Posterior vena cava (tissue), 2 donors: Measurements from ENCODE around the gene USP2. TPM values are rescaled to one million over a fixed set of nuclear protein-coding genes. Genes with fewer than 3 reads are reported as not detected.

Source experiments
- DNase-seq: peaks from one replicate; pipeline ENCODE4 v3.0.0-alpha.2; 2020; ENCODE audit warnings: low spot score
- intact Hi-C, 2 donors: fragments of 100-400 bp; cut with DNase I; formaldehyde crosslinking; loops; one replicate each; pipeline versions ENCODE4 v1.14.1 to v1.14.2; 2022 to 2023
- total RNA-seq, 2 donors: library from RNA; stranded (reverse); fragmentation: NEBNext Ultra II Directional; extraction: Animal tissue kit (Norgen Biotek cat#: 25700); gene quantifications; one replicate each; pipeline ENCODE4 v1.2.1, GENCODE V29; 2021
- donor health status: DM: yes; HTN: yes; CAD: no.
- donor health status: DM: yes; HTN: yes; CAD: no.

Gene USP2
- total RNA-seq, 2 donors from 2014 or later: 10.4 to 17.3 TPM

DNA sequence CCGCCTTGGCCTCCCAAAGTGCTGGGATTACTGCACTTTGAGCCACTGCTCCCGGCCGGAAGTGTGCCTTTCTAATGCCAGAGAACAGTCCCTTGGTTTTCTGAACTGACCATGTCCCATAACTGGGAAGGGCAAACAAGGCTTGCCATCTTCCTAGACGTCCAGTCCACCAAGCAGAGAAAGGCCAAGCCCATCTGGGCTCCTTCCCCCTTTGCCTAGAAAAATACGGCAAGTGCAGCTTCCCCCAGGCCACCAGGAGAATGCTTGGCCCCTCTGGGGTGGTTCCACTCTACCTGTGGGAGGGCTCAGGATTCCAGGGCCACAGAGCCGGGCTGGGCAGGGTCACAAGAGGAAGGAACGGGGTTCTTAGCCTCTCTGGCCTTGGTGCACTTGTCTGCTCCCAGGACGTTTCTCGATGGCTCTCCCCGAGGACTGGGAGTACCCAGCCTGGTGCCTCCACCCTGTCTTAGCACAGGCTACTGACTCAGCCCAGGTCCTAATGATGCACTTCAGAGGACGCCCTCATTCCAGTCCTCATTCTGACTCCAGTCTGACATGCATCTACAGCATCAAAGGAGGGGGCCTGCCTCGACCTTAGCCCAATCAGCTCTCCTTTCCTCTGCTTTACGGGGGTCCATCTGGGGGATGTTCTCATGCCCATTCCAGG is 1.2 kb downstream of the USP2 start:
- DNase-seq: peak; percentile 73
- intact Hi-C loops: no loop called here

DNA sequence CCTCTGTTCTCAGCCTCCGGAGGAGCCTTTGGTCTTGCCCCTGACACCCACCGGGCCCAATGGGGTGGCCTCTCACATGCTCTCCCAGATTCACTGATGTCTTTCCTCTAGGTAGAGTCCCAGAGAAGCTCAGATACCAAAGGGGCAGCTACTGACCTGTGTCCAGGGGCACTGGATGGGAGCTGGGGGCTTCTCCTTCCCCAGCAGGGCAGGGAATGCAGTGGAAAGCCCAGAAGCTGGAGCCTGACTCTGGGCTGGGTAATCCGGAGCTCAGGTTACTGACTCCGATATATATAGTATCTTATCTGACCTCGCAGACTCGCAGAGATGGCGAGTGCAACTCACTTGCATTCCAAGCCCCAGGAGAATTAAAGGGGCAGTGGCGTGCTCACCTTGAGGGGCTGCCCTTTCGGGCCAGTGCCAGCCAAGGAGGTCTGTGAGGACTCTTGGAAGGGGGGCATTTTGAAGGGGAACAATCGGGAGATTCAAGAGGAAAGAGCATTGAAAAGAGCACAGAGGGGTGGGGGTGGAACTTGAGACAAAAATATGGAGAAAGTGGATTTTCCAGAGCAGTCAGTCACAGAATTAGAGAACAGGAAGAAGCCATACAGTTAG is 2.5 kb downstream of the USP2 start:
- DNase-seq: peak; percentile 66
- intact Hi-C loops: loop anchor here in 1 of 2 donors (10.0 kb wide), 1 partner anchor 96 kb away; no protein-coding TSS in a partner anchor

DNA sequence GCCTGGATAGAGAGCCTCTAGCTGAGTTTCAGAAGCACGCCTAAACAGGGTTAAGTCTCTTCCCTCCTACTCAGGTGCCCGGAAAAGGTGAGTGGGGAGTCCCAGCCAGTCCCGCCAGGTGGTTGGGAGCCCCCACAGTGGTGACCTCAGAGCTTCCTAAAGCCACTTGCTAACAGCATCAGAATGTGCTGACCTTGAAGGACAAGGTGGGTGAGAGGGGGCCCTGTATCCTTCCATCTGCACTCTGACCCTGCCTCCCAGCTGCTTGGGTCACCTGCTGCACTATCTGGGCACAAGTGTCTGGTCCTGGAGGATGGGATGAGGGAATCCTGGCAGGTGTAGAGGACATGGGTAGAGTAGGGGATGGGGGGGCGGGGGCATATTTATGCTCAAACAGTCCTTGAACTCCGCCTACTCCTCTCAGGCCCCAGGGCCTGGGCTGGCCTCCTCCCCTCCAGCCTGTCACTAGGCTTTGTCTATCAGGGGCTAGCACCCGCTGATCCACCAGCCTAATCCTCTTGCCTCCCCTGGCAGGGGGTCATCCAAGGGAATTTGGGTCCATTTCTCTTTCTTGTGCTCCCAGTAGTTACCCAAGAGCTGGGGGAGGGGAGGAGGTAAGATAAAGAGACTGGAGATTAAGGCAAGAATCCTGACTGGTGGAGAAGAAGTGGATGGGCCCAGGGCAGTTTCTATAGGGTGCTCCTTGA is 3.4 kb downstream of the USP2 start:
- intact Hi-C loops: loop anchor here in 1 of 2 donors (10.0 kb wide), 1 partner anchor 97 kb away; no protein-coding TSS in a partner anchor
- DNase-seq: peak; percentile 54

DNA sequence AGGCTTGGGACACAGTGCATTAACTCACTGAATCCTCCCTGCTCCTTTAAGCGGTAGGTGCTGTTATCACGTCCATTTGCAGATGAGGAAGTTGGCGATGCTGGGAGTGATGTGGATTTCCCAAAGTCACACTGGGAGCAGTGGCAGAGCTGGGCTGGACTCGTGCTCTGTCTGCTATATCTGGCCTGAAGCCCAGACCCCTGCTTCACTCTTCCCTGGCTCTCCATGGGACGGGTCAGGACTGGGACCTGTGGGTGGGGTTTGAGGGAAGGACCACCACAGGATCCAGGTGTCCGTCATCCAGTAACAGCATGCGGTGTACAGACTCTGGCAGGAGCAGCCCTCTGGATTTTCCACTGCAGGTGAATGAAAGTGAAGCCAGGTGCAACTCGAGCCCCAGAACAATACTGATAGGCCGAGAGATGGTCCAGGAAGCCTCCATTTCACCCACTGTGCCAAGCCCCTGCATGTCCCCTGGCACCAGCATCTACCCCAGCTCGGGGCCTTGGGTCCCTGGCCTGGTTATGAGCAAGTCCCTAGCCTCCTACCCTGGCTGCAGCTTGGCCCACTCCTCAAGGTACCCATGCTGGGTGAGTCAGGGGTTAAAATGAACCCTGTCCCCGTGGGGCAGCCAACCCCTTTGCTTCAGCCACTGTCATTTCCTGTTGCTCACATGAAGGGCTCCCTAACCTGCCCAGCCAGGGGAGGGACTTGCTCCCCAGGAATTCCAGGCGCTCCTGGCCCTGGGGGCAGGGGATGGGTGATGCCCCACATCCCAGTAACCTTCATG is 4.2 kb downstream of the USP2 start:
- DNase-seq: peak; percentile 79
- intact Hi-C loops: loop anchor here in 1 of 2 donors (10.0 kb wide), 1 partner anchor 97 kb away; no protein-coding TSS in a partner anchor

DNA sequence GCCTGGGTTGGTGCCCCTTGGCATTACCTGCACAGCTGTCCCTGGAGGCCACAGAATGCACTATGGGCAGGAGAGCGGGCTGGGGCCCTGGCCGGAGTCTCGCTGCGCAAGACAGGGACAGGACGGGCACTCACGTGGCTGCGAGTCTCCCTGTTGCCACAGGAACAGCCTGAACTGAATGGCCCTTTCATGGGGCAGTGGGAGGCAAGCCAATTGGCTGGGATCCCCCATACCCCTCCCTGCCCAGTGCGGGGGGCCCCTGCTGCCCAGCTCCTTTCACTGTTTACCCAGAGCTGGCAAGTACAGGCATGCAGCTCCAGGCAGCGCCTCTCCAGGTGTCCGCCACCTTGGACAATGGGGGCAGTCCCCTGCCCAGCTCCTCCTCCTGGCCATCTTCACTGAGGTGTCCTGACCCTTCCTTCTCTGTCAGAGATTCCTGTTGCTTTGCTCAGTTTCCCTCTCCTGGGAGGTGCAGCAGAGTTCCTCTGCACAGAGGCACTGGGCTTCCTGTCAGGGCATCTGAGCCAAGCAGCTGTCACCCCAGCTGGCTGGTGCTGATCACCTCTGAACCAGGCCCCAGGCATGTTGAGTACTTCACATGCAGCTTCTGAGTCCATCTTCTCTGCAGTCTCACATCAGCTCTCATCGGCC is 5.2 kb downstream of the USP2 start:
- peak; percentile 81 for DNase-seq
- intact Hi-C loops: loop anchor here in 1 of 2 donors (10.0 kb wide), 1 partner anchor 98 kb away; no protein-coding TSS in a partner anchor

DNA sequence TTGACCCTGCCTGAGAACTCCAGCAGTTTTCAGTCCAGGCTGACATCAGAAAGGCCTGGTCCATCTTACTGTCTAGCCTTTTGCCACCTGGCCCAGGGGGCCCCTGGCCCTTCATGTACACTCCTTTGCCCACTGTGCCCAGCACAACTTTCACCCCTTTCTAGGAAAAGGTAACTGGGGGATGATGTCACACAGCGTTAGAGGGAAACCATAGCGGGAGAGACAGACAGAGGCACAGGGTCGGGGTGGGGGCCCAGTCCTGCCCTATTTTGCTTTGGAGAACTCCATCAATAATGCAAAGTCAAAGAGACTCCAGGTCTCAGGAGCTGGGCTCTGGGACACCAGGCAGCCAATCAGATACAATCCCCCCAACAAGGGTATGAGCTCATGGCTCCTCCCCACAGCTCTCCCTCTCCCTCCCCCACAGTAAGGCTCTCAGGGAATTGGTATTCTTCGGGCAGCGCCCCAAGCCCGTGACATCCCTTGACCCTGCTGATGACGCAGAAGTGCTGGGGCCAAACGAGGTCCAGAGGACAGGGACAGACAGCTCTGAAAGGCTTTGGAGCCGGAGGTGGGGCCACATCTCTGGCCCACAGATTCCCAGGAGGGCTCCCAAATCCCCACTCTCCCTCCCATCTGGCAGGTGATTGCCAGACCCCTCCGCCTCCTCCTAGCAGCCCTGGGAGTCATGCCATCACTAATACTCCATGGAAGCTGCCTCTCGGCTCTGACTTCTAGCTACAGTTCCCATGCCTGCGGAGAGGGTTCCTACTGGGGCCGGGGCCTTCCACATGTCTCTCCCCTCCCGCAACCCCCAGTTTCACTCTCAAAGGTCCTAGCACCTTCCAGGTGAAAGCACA is 5.9 kb downstream of the USP2 start:
- peak; percentile 96 for DNase-seq
- intact Hi-C loops: loop anchor here in 1 of 2 donors (10.0 kb wide), 1 partner anchor 99 kb away; no protein-coding TSS in a partner anchor

DNA sequence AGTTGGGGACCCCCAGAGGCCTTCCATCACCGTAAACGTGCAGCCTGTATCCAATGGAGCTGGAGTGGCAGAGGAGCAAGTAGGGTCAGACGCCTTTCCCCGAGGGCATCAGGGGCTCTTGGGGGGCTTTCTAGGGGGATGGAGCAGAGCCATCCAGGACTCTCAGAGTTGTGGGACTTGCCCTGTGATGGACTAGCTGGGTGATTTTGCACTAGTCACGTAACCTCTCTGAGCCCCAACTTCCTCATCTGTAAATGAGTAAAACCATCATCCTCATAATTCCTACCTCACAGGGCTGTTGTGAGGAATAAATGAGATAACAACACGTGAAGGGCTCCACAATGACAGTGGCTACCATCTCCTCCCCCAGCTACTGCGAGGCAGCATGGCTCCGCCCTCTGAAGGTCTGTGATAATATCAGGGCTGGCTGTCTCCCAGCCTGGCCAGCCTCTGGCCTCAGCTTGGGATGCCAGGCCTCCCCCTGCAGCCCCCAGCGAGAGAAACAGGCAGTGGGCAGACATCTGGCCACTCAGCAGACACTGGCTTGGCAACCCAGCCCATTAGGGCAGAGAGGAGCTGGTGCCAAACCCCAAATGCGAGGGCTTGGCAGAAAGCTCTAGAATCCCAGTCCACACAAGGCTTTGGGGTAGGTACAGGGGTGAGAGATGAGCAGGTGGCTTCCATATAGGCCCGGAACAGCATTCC is 6.7 kb downstream of the USP2 start:
- intact Hi-C loops: loop anchor here (5.0 to 10.0 kb wide), 2 partner anchors 98 to 100 kb away; no protein-coding TSS in a partner anchor
- DNase-seq: peak; percentile 73

DNA sequence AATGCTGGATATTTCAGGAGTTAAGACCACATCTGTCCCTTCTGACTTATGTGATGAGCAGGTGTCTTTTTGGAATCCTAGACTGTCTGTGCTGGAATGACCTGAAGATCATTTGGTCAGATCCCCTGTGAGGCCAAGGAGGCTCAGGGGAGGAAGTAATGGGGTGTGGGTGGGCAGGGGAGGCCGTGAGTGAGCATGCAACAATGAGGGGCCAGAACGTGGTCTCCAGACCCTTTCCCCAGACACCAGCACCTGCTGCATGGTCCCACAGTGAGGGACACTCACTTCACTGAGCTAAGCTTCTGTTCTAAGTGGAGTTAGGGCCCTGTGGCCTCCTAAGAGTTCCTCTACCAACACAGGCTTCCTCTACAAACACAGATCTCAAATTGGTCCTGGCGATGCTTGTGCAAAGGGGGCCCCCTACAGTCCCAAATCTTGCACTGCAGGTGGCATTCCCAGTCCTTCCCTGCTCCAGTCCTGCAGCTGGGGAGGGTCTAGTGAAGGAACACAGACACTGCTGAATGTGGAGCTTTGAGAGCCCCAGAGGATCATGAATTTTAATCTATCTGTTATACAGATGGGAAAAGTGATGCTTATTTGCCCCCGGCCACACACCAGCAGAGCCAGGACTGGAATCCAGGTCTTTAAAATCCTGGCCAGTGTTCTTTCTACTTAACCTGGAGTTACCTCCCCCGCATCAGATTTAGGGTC is 7.4 kb downstream of the USP2 start:
- intact Hi-C loops: loop anchor here (2.0 to 10.0 kb wide), 3 partner anchors 17 to 101 kb away; no protein-coding TSS in a partner anchor
- peak; percentile 92 for DNase-seq

DNA sequence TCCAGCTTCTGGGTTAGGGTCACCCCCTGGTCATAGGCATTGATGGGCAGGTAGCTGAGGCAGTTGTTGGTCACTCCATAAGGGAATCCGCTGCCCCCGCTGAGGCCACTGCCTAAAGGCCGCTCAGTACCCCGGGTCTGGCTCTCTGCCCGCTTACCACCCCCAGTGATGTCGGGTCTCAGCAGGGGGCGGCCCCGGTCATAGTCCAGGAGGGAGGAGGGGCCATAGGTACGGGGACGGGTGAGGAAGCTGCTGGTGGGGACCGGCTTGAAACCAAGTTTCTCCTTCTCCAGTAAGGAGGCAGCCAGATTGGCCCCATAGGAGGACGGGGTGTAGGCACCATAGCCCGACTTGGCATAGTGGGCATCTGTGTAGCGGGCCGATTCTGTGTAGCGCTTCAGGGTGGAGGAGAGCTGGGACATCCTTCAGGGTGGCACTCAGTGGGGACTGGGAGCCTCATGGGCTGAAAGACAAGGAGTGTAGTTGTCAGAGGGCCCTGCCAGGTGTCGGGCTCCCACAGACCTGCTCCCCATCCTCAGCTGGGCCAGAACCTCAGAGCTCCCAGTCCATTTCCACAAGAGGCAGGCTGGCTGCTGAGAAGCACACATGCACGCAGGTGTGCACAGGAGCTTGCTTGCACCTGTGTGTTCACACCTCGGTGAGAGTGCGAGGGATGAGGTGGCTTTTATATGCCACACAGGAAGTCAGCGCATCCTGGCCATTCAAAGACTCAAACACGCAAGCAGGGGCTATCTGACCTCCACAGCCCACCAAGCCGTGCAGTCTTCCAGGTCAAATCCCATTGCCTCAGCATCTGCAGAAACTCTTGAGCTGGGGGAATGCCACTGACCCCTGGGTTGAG is 8.2 kb downstream of the USP2 start:
- intact Hi-C loops: loop anchor here (2.0 to 10.0 kb wide), 3 partner anchors 16 to 102 kb away; no protein-coding TSS in a partner anchor

DNA sequence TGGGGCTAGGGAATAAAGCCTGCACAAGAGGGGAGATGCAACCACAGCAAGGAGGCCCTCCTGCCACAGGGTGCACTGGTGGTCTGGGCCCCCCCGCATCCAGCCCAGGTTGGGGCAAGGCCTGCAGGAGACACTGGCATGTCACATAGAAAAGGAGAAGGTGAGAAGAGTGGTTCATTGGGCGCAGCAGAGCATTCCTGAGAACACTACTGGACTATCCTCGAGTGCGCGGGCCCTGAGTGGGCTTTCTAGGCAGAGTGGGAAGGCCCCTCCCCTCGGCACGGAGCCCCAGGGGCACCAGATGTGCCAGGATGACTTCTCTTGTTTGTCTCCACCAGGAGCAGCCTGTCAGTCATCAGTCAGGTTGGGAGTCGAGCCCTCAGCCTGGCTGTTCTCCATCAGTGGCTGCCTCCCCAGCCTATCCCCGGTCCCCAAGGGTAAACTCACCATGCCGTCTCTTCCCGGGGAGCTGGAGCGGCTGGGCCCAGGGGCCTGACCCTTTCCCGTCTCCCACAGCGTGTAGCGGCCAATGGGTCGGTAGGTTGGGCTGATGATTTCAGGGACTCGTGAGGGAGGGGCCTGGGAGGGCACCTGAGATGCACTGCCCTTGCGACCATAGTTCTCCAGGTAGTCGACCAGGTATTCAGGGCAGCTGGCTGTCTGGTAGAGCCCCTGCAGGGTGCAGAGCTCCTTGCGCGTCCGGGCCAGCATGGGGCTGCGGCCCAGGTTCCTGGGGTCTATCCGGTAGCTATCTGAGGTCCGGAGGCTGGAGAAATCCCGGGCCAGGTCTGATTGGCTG is 9.0 kb downstream of the USP2 start:
- intact Hi-C loops: loop anchor here (2.0 to 10.0 kb wide), 3 partner anchors 16 to 102 kb away; no protein-coding TSS in a partner anchor
- DNase-seq: peak; percentile 77

More for the DNA sequence above, 8.2 kb downstream of the USP2 start:
- peak; percentile 75 for DNase-seq

DNA sequence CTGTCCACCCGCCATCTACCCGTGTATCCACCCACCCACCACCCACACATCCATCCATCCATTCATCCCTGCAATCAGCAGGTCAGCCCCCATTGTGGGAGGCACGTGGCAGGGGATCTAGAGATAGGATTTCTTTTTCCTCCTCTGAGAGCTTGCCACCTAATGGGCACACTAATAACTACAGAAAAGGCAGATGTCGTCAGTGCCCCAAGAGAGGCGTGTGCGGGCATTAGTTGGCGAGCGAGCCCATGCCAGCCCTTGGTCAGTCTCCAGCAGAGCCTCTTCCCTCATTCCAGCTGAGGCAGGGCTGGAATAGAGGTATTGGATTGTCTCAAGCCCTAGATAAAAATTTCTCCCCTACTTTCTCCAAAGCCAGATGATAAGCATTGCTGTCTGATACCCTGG is 9.7 kb downstream of the USP2 start:
- intact Hi-C loops: loop anchor here (2.0 to 10.0 kb wide), 3 partner anchors 15 to 103 kb away; no protein-coding TSS in a partner anchor

DNA sequence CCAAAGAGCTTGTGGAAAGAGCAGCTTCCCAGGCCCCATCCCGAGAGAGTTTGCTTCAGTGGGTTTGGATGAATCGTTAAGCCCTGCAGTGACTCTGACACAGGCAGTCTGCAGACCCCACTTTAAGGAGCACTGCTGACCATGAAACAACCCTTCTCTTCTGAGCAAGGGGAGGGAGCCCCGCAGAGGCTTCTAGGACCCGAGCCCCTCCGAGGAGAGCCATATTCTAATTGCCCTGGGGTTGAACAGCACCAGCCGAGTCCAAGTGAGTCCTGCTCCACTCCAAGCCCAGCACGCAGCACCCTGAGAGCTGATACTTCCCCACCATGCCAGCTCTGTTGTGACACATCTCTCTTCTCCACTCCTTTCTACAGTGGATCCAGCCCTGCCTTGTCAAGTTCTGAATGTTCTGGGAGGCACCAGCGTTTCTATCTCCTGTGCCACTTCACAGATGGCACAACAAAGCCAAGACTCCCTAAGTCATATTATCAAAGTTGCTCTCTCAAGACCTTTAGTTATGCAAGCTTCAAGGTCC is 10.4 kb downstream of the USP2 start:
- peak; percentile 48 for DNase-seq
- intact Hi-C loops: loop anchor here (5.0 to 10.0 kb wide), 2 partner anchors 101 to 104 kb away; no protein-coding TSS in a partner anchor

More for the DNA sequence above, 9.7 kb downstream of the USP2 start:
- peak; percentile 73 for DNase-seq

DNA sequence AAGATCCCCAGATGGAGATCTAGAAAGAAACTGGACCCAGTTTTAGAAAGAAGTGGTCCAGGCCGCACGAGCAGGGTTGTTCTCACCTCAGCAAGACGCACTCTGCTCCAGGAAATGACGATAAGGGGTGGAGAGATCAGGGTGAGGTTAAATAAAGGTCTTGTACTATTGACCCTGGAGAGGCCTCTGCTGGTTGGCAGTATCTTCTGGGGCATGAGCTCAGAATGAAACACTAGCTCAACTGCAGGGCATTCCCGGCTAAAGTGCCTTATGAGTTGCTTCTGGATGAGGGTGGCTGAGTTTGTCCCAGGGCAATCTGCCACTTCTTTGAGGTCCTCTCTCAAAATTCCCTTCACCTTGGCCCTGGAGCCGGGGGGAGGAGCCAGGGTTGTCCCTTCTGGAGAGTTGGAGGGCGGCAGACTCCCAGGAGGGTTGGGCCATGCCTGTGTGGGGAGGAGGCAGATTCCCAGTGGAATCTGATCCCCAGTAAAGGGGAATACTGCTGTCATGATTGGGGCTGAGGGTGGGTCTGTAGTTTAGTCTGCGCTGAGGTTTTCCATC is 10.9 kb downstream of the USP2 start:
- peak; percentile 78 for DNase-seq
- intact Hi-C loops: loop anchor here (5.0 to 10.0 kb wide), 2 partner anchors 102 to 104 kb away; no protein-coding TSS in a partner anchor
